Mammary epithelial cell (primary cell): ENCODE data around the gene MYEOV.

Source experiments
- CTCF ChIP-seq, 2 donors: IDR thresholded peaks in 1 of 2; conservative IDR thresholded peaks in 1 of 2; 2 replicates each; pipeline ENCODE4 v1.5.1; 2011 to 2012; ENCODE audit warnings: inconsistent platforms in 2 of 2, low read length in 2 of 2, mild to moderate bottlenecking in 2 of 2, control low read depth in 1 of 2, low read depth in 1 of 2; ENCODE audit not compliant: insufficient read depth in 1 of 2; ENCODE audit errors: extremely low read depth in 1 of 2
- EZH2 ChIP-seq: IDR thresholded peaks from 2 replicates; pipeline ENCODE4 v1.6.1; 2012; ENCODE audit warnings: low read length, inconsistent platforms, borderline replicate concordance

GRCh38 chr11:69297787-69298266, 3.9 kb downstream of the MYEOV start:
- no peak for TF ChIP-seq EZH2
- TF ChIP-seq CTCF (conservative IDR thresholded peaks at IDR 0.05 in 1 of 2, IDR thresholded peaks at IDR 0.05 in 1 of 2; ENCODE audit: extremely low read depth in 1 of 2, insufficient read depth in 1 of 2, low read depth in 1 of 2, low read length in 2 of 2): no peak
